ENCODE data around the gene KIAA1958. TPM values are rescaled to one million over a fixed set of nuclear protein-coding genes. Genes with fewer than 3 reads are reported as not detected.

KIAA1958 gene
- polyA plus RNA-seq, 3 donors: 1.9 to 4.2 (median 1.9) TPM

GRCh38 chr9:112642126-112642525, 155.5 kb downstream of the KIAA1958 start:
- intact Hi-C loops (cut with micrococcal nuclease): no loop called here
- peaks cover 0 to 7% of the 10 kb centered on the region in 2 donors for H3K36me3 ChIP-seq (replicated peaks in 1 of 2; ENCODE audit: control insufficient read depth in 1 of 2, insufficient read depth in 2 of 2, low read length in 2 of 2)
- H3K27ac ChIP-seq (ENCODE audit: low read depth in 1 of 2, low read length in 2 of 2): no peak overlapping the region
- TF ChIP-seq CTCF (IDR thresholded peaks at IDR 0.05): no peak
- Mint-ChIP-seq H3K4me1 (no peaks in the 10 kb centered on the region), H3K36me3 (peaks cover 25 to 35% of the 10 kb centered on the region in 2 donors), H3K27me3 (ENCODE audit: low read depth in 3 of 3) (peaks cover 0 to 4% (median 0%) of the 10 kb centered on the region in 3 donors), H3K27ac (no peak overlapping the region), H3K4me3 (no peak overlapping the region), H3K9me3 (peaks cover 13 to 33% (median 24%) of the 10 kb centered on the region in 7 donors)
- H3K4me1 ChIP-seq (ENCODE audit: control insufficient read depth in 1 of 2, insufficient read depth in 2 of 2, low read length in 2 of 2): no peaks in the 10 kb centered on the region
- peaks cover 12 to 13% of the 10 kb centered on the region in 2 donors for H3K9me3 ChIP-seq (replicated peaks in 1 of 2; ENCODE audit: control insufficient read depth in 1 of 2, insufficient read depth in 1 of 2, low read length in 2 of 2)
- no peak overlapping the region for H3K9ac ChIP-seq (ENCODE audit: insufficient read depth, low read length, poor library complexity, severe bottlenecking)
- H2AFZ ChIP-seq (ENCODE audit: insufficient read depth, low read depth, low read length, poor library complexity, severe bottlenecking): no peak overlapping the region
- no peaks in the 10 kb centered on the region for H3K79me2 ChIP-seq (ENCODE audit: insufficient read depth, low read length)
- no CpG with 5 or more reads among the region's 3 CpGs for WGBS (ENCODE audit: insufficient coverage)
- H4K20me1 ChIP-seq (ENCODE audit: insufficient read depth, low read length): no peaks in the 10 kb centered on the region
- DNase-seq: no peak
- H3K4me2 ChIP-seq (replicated peaks; ENCODE audit: extremely low read depth, low read length, poor library complexity, severe bottlenecking): no peak overlapping the region
- H3K4me3 ChIP-seq (replicated peaks in 1 of 3; ENCODE audit: low read depth in 2 of 3, low read length in 3 of 3): no peak overlapping the region
- H3K27me3 ChIP-seq (ENCODE audit: control insufficient read depth in 2 of 2, insufficient read depth in 2 of 2, low read length in 2 of 2): no peaks in the 10 kb centered on the region

GRCh38 chr9:112647596-112647995, 161.0 kb downstream of the KIAA1958 start:
- Mint-ChIP-seq H3K9me3 (peaks cover 22 to 39% (median 32%) of the 10 kb centered on the region in 7 donors), H3K36me3 (peaks cover 25 to 37% of the 10 kb centered on the region in 2 donors), H3K27me3 (ENCODE audit: low read depth in 3 of 3) (no peaks in the 10 kb centered on the region), H3K4me1 (no peaks in the 10 kb centered on the region), H3K27ac (no peak overlapping the region), H3K4me3 (no peak overlapping the region)
- Histone ChIP-seq H3K4me2 (replicated peaks; ENCODE audit: extremely low read depth, low read length, poor library complexity, severe bottlenecking) (no peak overlapping the region), H3K36me3 (replicated peaks in 1 of 2; ENCODE audit: control insufficient read depth in 1 of 2, insufficient read depth in 2 of 2, low read length in 2 of 2) (peaks cover 0 to 23% of the 10 kb centered on the region in 2 donors), H2AFZ (ENCODE audit: insufficient read depth, low read depth, low read length, poor library complexity, severe bottlenecking) (no peak overlapping the region), H3K27ac (ENCODE audit: low read depth in 1 of 2, low read length in 2 of 2) (no peak overlapping the region), H3K79me2 (ENCODE audit: insufficient read depth, low read length) (no peaks in the 10 kb centered on the region), H3K9me3 (replicated peaks in 1 of 2; ENCODE audit: control insufficient read depth in 1 of 2, insufficient read depth in 1 of 2, low read length in 2 of 2) (peaks cover 12 to 14% of the 10 kb centered on the region in 2 donors), H3K4me3 (replicated peaks in 1 of 3; ENCODE audit: low read depth in 2 of 3, low read length in 3 of 3) (no peak overlapping the region), H3K27me3 (ENCODE audit: control insufficient read depth in 2 of 2, insufficient read depth in 2 of 2, low read length in 2 of 2) (no peaks in the 10 kb centered on the region), H3K4me1 (ENCODE audit: control insufficient read depth in 1 of 2, insufficient read depth in 2 of 2, low read length in 2 of 2) (no peaks in the 10 kb centered on the region), H3K9ac (ENCODE audit: insufficient read depth, low read length, poor library complexity, severe bottlenecking) (no peak overlapping the region), H4K20me1 (ENCODE audit: insufficient read depth, low read length) (no peaks in the 10 kb centered on the region)
- no CpG with 5 or more reads among the region's 3 CpGs for WGBS (ENCODE audit: insufficient coverage)
- intact Hi-C loops (cut with micrococcal nuclease): no loop called here
- TF ChIP-seq CTCF (IDR thresholded peaks at IDR 0.05): no peak
- DNase-seq: no peak

Measured in CD14-positive monocyte (primary cell).